Fibroblast of lung (primary cell): ENCODE results near the gene ZC3H15. TPM values are rescaled to one million over a fixed set of nuclear protein-coding genes. Genes with fewer than 3 reads are reported as not detected.
A peak's percentile ranks its signal among the peaks of the same experiment; 100 is the strongest.

ENCODE experiments used
- DNase-seq, 2 donors: peaks; one replicate each; pipeline versions ENCODE4 v3.0.0 to v3.0.0-alpha.2; 2010; ENCODE audit warnings: low read depth in 2 of 2
- H2AFZ ChIP-seq: 2 replicates; pipeline ENCODE4 v1.5.1; 2012; ENCODE audit warnings: low read length, control low read depth, inconsistent platforms
- H3K27ac ChIP-seq: 2 replicates; pipeline ENCODE4 v1.5.1; 2011; ENCODE audit warnings: low read length, control low read depth; ENCODE audit not compliant: insufficient read depth
- H3K27me3 ChIP-seq: 2 replicates; pipeline ENCODE4 v1.5.1; 2011; ENCODE audit warnings: mild to moderate bottlenecking, low read length; ENCODE audit not compliant: control insufficient read depth, insufficient read depth
- H3K36me3 ChIP-seq: 2 replicates; pipeline ENCODE4 v1.5.1; 2011; ENCODE audit warnings: low read length; ENCODE audit not compliant: control insufficient read depth, insufficient read depth
- H3K4me1 ChIP-seq: 2 replicates; pipeline ENCODE4 v1.5.1; 2011; ENCODE audit warnings: low read length; ENCODE audit not compliant: control insufficient read depth, insufficient read depth; ENCODE audit errors: extremely low read depth
- H3K4me2 ChIP-seq: 2 replicates; pipeline ENCODE4 v1.5.1; 2011; ENCODE audit warnings: low read length, control low read depth; ENCODE audit not compliant: insufficient read depth; ENCODE audit errors: extremely low read depth
- H3K4me3 ChIP-seq, 4 experiments: fragments of 200-600 bp in 1 of 4; sonication (generic) in 1 of 4; replicated peaks in 1 of 4; 2 replicates each; pipeline ENCODE4 v1.5.1; 2011 to 2016; ENCODE audit warnings: low read length in 4 of 4, low read depth in 3 of 4, mild to moderate bottlenecking in 3 of 4, control low read depth in 2 of 4, inconsistent platforms in 1 of 4, mixed read lengths in 1 of 4; ENCODE audit not compliant: insufficient read depth in 1 of 4; ENCODE audit errors: control extremely low read depth in 1 of 4
- H3K79me2 ChIP-seq: 2 replicates; pipeline ENCODE4 v1.5.1; 2012; ENCODE audit warnings: mild to moderate bottlenecking, low read length, inconsistent platforms; ENCODE audit not compliant: control insufficient read depth, insufficient read depth
- H3K9ac ChIP-seq: 2 replicates; pipeline ENCODE4 v1.5.1; 2011; ENCODE audit warnings: mild to moderate bottlenecking, low read length, control low read depth; ENCODE audit not compliant: insufficient read depth
- H3K9me3 ChIP-seq: 2 replicates; pipeline ENCODE4 v1.5.1; 2012; ENCODE audit warnings: low read depth, low read length; ENCODE audit not compliant: control insufficient read depth, insufficient read depth
- H4K20me1 ChIP-seq: 2 replicates; pipeline ENCODE4 v1.5.1; 2011; ENCODE audit warnings: low read length; ENCODE audit not compliant: control insufficient read depth, insufficient read depth; ENCODE audit errors: extremely low read depth
- EZH2 ChIP-seq: IDR thresholded peaks from 2 replicates; pipeline ENCODE4 v1.5.1; 2012; ENCODE audit warnings: low read length, control low read depth, mild to moderate bottlenecking; ENCODE audit errors: missing control alignments
- polyA plus RNA-seq, 2 donors: library from polyadenylated mRNA; depleted of rRNA in 1 of 2; stranded (reverse) in 1 of 2; unstranded in 1 of 2; fragments of >200 nt; gene quantifications; 2 replicates each; pipeline ENCODE4 v1.2.1, GENCODE V29; 2011 to 2012; ENCODE audit warnings: missing spikeins in 1 of 2
- total RNA-seq: library from RNA; depleted of rRNA; stranded (reverse); fragments of >200 nt; gene quantifications from 2 replicates; pipeline ENCODE4 v1.2.1, GENCODE V29; 2014
- TF ChIP-seq, protein P1 (sequence below), 2 donors: IDR thresholded peaks in 1 of 2; conservative IDR thresholded peaks in 1 of 2; 1 replicate in 1 of 2; 2 replicates in 1 of 2; pipeline ENCODE4 v1.5.1; 2011 to 2012; ENCODE audit warnings: low read length in 2 of 2, control low read depth in 1 of 2, inconsistent platforms in 1 of 2, low read depth in 1 of 2, mild to moderate bottlenecking in 1 of 2

Gene ZC3H15
- total and polyA plus RNA-seq, 2 donors (not counting 1 experiment from before 2014, with no cell fraction given) = 79.9 to 83.8 TPM

DNA sequence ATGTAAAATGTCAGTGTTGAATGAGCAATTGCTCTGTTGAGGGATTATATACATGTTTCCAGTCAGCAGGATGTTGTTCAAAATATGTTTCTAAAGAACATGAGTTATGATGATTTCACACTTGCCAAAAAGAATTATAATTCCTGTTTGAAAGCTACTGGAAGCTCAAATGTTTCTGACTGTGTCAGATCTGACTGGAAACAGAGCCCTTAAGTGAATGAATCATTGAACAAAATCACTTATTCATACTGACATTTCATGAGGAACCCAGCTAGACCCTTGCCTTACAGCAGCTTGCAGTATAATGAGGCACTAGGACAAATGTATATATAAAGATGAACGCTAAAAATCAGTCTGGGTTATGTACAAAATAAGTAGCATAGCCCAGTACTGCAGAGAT lies 68.4 kb downstream of the ZC3H15 start:
- TF ChIP-seq EZH2 = no peak
- TF ChIP-seq, protein P1, sequence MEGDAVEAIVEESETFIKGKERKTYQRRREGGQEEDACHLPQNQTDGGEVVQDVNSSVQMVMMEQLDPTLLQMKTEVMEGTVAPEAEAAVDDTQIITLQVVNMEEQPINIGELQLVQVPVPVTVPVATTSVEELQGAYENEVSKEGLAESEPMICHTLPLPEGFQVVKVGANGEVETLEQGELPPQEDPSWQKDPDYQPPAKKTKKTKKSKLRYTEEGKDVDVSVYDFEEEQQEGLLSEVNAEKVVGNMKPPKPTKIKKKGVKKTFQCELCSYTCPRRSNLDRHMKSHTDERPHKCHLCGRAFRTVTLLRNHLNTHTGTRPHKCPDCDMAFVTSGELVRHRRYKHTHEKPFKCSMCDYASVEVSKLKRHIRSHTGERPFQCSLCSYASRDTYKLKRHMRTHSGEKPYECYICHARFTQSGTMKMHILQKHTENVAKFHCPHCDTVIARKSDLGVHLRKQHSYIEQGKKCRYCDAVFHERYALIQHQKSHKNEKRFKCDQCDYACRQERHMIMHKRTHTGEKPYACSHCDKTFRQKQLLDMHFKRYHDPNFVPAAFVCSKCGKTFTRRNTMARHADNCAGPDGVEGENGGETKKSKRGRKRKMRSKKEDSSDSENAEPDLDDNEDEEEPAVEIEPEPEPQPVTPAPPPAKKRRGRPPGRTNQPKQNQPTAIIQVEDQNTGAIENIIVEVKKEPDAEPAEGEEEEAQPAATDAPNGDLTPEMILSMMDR (conservative IDR thresholded peaks at IDR 0.05 in 1 of 2, IDR thresholded peaks at IDR 0.05 in 1 of 2; ENCODE audit: low read depth in 1 of 2, low read length in 2 of 2) = no peak
- H3K9me3 ChIP-seq = no peaks in the 10 kb centered on the region
- H2AFZ ChIP-seq = no peak overlapping the region
- H3K27me3 ChIP-seq = no peaks in the 10 kb centered on the region
- H3K9ac ChIP-seq = no peak overlapping the region
- H3K4me3 ChIP-seq = no peak overlapping the region
- H3K4me2 ChIP-seq = no peak overlapping the region
- H3K79me2 ChIP-seq = no peaks in the 10 kb centered on the region
- no peaks in the 10 kb centered on the region for H4K20me1 ChIP-seq
- H3K36me3 ChIP-seq = no peaks in the 10 kb centered on the region
- H3K4me1 ChIP-seq = no peaks in the 10 kb centered on the region
- peak in 1 of 2 donors; percentile 59 for DNase-seq
- H3K27ac ChIP-seq = no peak overlapping the region

DNA sequence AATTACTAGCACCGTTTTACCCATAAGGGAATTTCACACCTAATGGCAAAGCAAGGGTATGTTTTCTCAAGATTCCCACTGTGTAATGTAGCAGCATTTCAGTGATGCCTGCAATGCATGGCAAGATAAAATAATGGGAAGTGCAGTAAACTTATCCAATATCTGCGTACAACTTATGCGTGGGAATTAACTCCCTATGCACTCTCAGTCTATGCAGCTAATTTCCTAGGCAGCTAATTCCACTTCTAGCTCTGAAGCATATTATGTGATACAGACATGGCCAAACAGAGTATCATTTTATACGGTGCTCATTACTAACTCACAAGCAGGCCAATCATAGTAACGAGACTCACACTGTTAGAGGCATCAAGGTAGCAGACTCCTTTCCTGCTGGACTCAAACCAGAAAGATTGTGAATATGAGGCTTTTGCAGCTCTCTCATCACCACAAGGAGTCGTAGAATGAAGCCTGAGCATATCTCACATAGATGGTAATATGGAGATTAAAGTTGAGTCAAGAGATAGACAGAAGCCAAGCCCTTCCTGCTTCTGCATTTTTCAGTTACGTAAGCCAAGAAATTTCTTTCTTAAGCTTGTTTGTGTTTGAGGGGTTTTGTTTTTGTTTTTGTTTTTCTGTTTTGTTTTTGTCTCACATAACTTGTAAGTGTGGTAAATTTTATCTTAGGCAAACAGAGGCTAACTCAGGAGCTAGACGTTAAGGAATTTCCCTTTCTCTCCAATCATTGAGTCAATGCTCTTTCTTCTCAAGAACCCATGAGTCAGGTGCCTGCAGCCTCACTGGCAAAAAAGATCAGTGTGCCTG lies 69.0 kb downstream of the ZC3H15 start:
- Histone ChIP-seq H3K9ac (no peak overlapping the region), H3K4me3 (no peak overlapping the region), H3K79me2 (no peaks in the 10 kb centered on the region), H4K20me1 (no peaks in the 10 kb centered on the region), H3K27ac (no peak overlapping the region), H3K36me3 (no peaks in the 10 kb centered on the region), H3K9me3 (no peaks in the 10 kb centered on the region), H3K4me1 (no peaks in the 10 kb centered on the region), H3K27me3 (no peaks in the 10 kb centered on the region), H2AFZ (no peak overlapping the region), H3K4me2 (no peak overlapping the region)
- TF ChIP-seq EZH2 = no peak
- TF ChIP-seq, protein P1 (conservative IDR thresholded peaks at IDR 0.05 in 1 of 2, IDR thresholded peaks at IDR 0.05 in 1 of 2; ENCODE audit: low read depth in 1 of 2, low read length in 2 of 2) = no peak
- DNase-seq = peak in 1 of 2 donors; percentile 77

DNA sequence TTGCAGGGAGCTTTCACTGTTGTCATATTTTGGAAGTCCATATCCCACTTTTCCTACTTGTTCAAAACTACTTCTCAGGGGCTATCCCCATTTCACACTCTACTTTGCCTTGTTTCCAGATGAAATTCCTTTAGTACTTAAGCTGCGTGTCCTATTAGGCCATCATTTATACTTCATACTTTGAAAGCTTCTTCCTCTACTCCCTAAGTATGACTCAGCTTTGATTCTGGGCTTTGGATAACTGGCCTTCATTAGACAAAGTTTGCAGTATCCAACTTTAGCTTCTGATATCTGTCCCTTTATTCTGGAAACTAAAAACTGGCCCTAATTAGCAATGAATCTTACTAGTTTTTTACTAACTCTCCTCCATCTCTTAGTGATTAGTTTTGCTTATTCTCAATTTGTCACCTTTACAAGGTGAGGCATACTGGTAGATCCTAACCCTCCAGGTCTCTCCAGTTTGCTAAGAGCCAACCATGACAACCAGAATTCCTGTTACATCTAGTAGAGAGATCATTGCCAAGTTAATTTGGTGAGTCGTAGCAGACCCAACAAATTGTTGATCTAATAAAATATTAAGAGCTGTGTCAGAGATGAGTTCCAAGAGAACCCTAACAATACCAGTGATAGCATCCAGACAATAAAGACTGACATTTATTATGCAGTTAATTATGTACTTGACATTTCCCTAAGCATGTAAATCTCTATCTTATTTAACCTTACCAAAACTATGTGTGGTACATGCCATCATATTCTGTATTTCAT lies 72.6 kb downstream of the ZC3H15 start:
- Histone ChIP-seq H3K4me3 (no peak overlapping the region), H3K27ac (no peak overlapping the region), H3K9ac (no peak overlapping the region), H3K4me1 (no peaks in the 10 kb centered on the region), H4K20me1 (no peaks in the 10 kb centered on the region), H3K9me3 (no peaks in the 10 kb centered on the region), H3K36me3 (no peaks in the 10 kb centered on the region), H3K79me2 (no peaks in the 10 kb centered on the region), H3K27me3 (no peaks in the 10 kb centered on the region), H3K4me2 (no peak overlapping the region), H2AFZ (no peak overlapping the region)
- DNase-seq = peak in 1 of 2 donors; percentile 50
- TF ChIP-seq EZH2 = no peak
- TF ChIP-seq, protein P1 (conservative IDR thresholded peaks at IDR 0.05 in 1 of 2, IDR thresholded peaks at IDR 0.05 in 1 of 2; ENCODE audit: low read depth in 1 of 2, low read length in 2 of 2) = no peak
